GM12891 (cell line): Measurements from ENCODE around the gene B3GNT3.
A peak's percentile ranks its signal among the peaks of the same experiment; 100 is the strongest.

Experiments used
- DNase-seq: peaks from one replicate; pipeline ENCODE4 v3.0.0; 2011; ENCODE audit warnings: low spot score; ENCODE audit not compliant: insufficient read length
- FAIRE-seq: peaks from 2 replicates; lab custom pipeline; 2011; peaks lifted over from hg19 to GRCh38; lab: Jason Lieb, UNC
- PAX5 ChIP-seq: IDR thresholded peaks from 2 replicates; pipeline ENCODE4 v1.6.1; 2011; ENCODE audit warnings: low read length, moderate library complexity, mild to moderate bottlenecking; ENCODE audit not compliant: insufficient read depth, severe bottlenecking
- POLR2A ChIP-seq: IDR thresholded peaks from 2 replicates; pipeline ENCODE4 v1.6.1; 2011; ENCODE audit warnings: low read depth, low read length, control low read depth
- POLR2AphosphoS5 ChIP-seq: IDR thresholded peaks from 2 replicates; pipeline ENCODE4 v1.6.1; 2011; ENCODE audit warnings: low read depth, low read length, control low read depth
- POU2F2 ChIP-seq: IDR thresholded peaks from 2 replicates; pipeline ENCODE4 v1.6.1; 2011; ENCODE audit warnings: low read depth, mild to moderate bottlenecking, control low read depth, low read length, moderate library complexity
- SPI1 ChIP-seq: IDR thresholded peaks from 2 replicates; pipeline ENCODE4 v1.6.1; 2011; ENCODE audit warnings: low read depth, low read length, control low read depth
- TAF1 ChIP-seq: IDR thresholded peaks from 2 replicates; pipeline ENCODE4 v1.6.1; 2011; ENCODE audit warnings: low read depth, low read length, control low read depth

Gene B3GNT3

DNA sequence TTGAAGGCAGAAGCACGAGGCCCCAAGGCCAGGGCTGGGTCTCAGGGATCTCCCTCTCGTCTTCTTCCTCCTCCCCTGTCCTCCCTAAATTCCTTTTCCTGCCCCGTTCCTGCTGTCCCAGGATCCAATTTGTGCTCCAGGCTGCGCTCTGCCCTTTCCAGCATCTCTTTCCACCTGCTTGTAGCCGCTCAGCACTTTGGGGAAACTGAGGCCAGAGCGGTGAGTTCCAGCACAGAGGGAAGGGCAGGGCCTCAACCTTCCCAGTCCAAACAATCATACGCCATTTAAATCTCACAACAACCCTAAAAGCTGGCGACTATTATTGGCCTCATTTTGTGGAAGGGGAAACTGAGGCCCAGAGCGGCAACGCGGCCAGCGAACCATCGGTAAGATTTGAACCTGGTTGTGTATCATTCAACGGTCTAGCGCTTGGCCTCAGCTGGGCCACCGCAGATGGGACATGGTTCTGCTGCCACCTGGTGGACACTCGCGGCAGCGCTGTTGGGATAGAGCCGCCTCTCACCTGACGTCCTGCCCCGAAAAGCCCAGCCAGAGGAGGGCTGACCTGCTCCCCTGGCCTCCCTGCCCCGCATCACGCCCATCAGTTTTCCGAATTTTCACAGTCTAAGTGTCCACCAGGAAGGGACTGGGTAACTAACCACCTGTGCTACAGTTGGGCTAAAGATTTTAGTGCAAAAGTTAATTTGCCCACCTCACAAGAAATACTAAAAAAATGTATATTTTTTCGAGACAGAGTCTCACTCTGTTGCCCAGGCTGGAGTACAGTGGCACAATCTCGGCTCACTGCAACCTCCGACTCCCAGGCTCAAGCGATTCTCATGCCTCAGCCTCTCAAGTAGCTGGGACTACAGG, 60.6 kb downstream of the B3GNT3 start:
- peak; percentile 95 for FAIRE-seq
- TF ChIP-seq SPI1 = no peak
- TF ChIP-seq PAX5 = peak; percentile 47
- TF ChIP-seq POU2F2 = 0 out of 2 replicates have a peak, but pooled peaks have one; percentile 27
- DNase-seq = no peak

GRCh38 chr19:17859533-17860330, 64.8 kb downstream of the B3GNT3 start, which contains the start of gene RPL18A:
Gene RPL18A (plus strand): TSS chr19:17859910. CDS start chr19:17859957, 47 bp downstream.
- peak; percentile 98 for TF ChIP-seq POLR2A
- TF ChIP-seq POLR2AphosphoS5 = peak; percentile 99
- peak; percentile 99 for TF ChIP-seq TAF1
- peak; percentile 92 for TF ChIP-seq POU2F2
- TF ChIP-seq SPI1 = no peak
- TF ChIP-seq PAX5 = no peak

GRCh38 chr19:17860331-17860992, 65.5 kb downstream of the B3GNT3 start:
- DNase-seq = no peak
- no peak for FAIRE-seq
- TF ChIP-seq POLR2A (no peak), POU2F2 (no peak), TAF1 (no peak), PAX5 (no peak), POLR2AphosphoS5 (no peak), SPI1 (no peak)

More at GRCh38 chr19:17859533-17860330, 64.8 kb downstream of the B3GNT3 start, which contains the start of gene RPL18A:
- DNase-seq (peak; percentile 95), FAIRE-seq (peak; percentile 99)

DNA sequence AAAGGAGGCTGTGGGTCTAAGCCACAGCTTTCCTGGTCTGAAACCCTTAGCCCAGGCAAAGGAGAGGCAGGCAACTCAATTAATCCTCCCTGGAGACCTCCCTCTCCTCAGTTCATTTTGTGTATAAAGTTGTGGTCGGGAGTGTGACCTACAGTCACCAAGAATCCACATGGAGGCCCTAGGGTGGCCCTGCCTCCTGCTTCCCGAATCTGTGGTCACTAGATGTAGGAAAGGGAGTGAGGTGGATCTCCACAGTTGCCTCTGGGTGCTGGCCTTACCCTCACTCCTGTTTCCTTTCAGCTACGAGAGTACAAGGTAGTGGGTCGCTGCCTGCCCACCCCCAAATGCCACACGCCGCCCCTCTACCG, 66.0 kb downstream of the B3GNT3 start:
- FAIRE-seq (no peak), DNase-seq (no peak)

DNA sequence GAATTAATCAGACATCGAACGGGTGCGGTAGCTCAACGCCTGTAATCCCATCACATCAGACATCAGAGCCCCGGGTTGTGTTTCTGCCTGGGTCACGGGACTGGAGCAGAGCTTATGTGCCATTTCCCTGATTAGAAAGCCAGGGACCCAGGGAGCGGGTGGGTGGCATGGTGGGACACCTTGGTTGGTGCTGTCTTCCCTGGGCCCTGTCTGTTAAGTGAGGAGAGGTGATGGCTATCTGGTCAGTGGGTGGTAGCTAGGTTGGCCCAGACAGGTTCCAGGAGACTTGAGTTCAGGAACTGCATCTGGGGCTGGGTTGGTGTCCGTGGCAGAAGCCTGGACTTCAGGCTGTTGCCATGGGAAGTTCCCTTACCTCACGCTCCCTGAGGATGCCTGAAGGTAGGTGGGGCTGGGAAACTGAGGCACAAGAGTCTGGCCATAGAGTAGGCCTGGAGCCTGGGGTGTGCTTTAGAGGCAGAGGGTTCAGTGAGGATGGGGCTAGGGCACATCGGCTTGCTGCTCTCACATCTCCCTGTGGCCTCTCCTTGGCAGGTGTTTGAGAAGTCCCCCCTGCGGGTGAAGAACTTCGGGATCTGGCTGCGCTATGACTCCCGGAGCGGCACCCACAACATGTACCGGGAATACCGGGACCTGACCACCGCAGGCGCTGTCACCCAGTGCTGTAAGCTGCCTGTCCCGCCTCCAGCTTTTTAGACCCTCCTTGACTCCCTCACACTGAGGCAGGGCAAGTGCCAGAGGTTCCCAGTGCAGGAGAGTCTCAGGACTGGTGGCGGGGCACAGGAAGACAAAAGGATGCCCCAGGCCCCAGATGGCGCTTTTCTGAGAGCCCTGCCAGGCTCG, 66.8 kb downstream of the B3GNT3 start:
- no peak for DNase-seq
- TF ChIP-seq POLR2A = 0 out of 2 replicates have a peak, but pooled peaks have one; percentile 43
- TF ChIP-seq TAF1 = no peak
- no peak for FAIRE-seq

More for the DNA sequence above, 66.0 kb downstream of the B3GNT3 start:
- no peak for TF ChIP-seq TAF1
- TF ChIP-seq SPI1 = no peak
- TF ChIP-seq POLR2AphosphoS5 = no peak

DNA sequence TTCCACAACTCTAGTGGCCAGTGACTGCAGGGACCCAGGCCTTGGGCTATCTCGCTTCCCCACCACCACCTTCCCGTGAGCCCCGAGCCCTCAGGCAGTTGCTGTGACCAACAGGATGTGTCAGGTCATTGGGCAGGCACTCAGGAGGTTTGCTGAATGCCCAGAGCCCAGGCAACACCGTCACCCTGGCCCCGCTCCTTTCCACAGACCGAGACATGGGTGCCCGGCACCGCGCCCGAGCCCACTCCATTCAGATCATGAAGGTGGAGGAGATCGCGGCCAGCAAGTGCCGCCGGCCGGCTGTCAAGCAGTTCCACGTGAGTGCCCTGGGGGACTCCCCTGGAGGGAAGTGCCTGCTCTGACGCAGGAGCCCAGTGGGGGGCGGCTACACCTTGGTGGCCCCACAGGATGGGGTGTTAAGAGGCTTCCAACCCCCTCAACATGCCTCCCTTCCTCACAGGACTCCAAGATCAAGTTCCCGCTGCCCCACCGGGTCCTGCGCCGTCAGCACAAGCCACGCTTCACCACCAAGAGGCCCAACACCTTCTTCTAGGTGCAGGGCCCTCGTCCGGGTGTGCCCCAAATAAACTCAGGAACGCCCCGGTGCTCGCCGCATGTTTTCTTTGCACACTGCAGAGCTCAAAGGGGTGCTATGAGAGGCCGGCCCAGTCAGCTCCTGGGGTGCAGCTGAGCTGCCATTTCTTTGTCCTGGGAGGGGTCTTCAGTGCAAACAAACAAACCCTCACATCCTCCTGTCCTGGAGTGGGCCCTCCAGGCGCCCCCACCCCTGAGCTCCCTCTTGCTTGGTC, 68.0 kb downstream of the B3GNT3 start:
- FAIRE-seq = no peak
- TF ChIP-seq POLR2AphosphoS5 (no peak), PAX5 (peak; percentile 23)
- no peak for DNase-seq
